Measurements from ENCODE around the gene ACOXL. TPM values are rescaled to one million over a fixed set of nuclear protein-coding genes. Genes with fewer than 3 reads are reported as not detected.

ACOXL gene
- total RNA-seq, 1 donor from 2014 or later: not detected

- H3K9me3 Mint-ChIP-seq: peaks cover 12% of the 10 kb centered on the region
- no peak for DNase-seq (ENCODE audit: low read depth, low spot score)
- no peaks in the 10 kb centered on the region for H3K27me3 Mint-ChIP-seq (ENCODE audit: low read depth)
- no peak for TF ChIP-seq CTCF (conservative IDR thresholded peaks at IDR 0.05)
- H3K4me1 Mint-ChIP-seq: peaks cover 5% of the 10 kb centered on the region
- no peaks in the 10 kb centered on the region for H3K36me3 Mint-ChIP-seq (ENCODE audit: low read depth)
- H3K27ac Mint-ChIP-seq (ENCODE audit: unreplicated experiment): no peak overlapping the region
- H3K4me3 Mint-ChIP-seq: no peak overlapping the region
These were observed 265.1 kb downstream of the ACOXL start for GRCh38 chr2:110997331-110998045.

- H3K36me3 Mint-ChIP-seq (ENCODE audit: low read depth): no peaks in the 10 kb centered on the region
- H3K27ac Mint-ChIP-seq (ENCODE audit: unreplicated experiment): no peak overlapping the region
- DNase-seq (ENCODE audit: low read depth, low spot score): no peak
- TF ChIP-seq CTCF (conservative IDR thresholded peaks at IDR 0.05): no peak
- H3K4me3 Mint-ChIP-seq: no peak overlapping the region
- no peaks in the 10 kb centered on the region for H3K27me3 Mint-ChIP-seq (ENCODE audit: low read depth)
- H3K4me1 Mint-ChIP-seq: peaks cover 5% of the 10 kb centered on the region
- H3K9me3 Mint-ChIP-seq: peaks cover 12% of the 10 kb centered on the region
These were observed 265.9 kb downstream of the ACOXL start for GRCh38 chr2:110998311-110998710.

- Mint-ChIP-seq H3K4me1 (peaks cover 5% of the 10 kb centered on the region), H3K9me3 (peaks cover 14% of the 10 kb centered on the region), H3K36me3 (ENCODE audit: low read depth) (no peaks in the 10 kb centered on the region), H3K4me3 (no peak overlapping the region), H3K27ac (ENCODE audit: unreplicated experiment) (no peak overlapping the region), H3K27me3 (ENCODE audit: low read depth) (no peaks in the 10 kb centered on the region)
- no peak for DNase-seq (ENCODE audit: low read depth, low spot score)
- TF ChIP-seq CTCF (conservative IDR thresholded peaks at IDR 0.05): no peak
These were observed 267.3 kb downstream of the ACOXL start for GRCh38 chr2:110999626-111000025.

GRCh38 chr2:111005307-111005706, 272.9 kb downstream of the ACOXL start:
- H3K4me3 Mint-ChIP-seq: no peak overlapping the region
- no peak overlapping the region for H3K27ac Mint-ChIP-seq (ENCODE audit: unreplicated experiment)
- TF ChIP-seq CTCF (conservative IDR thresholded peaks at IDR 0.05): no peak
- H3K27me3 Mint-ChIP-seq (ENCODE audit: low read depth): no peaks in the 10 kb centered on the region
- DNase-seq (ENCODE audit: low read depth, low spot score): no peak
- H3K36me3 Mint-ChIP-seq (ENCODE audit: low read depth): peaks cover 3% of the 10 kb centered on the region
- peaks cover 11% of the 10 kb centered on the region for H3K9me3 Mint-ChIP-seq
- H3K4me1 Mint-ChIP-seq: no peaks in the 10 kb centered on the region

- Mint-ChIP-seq H3K27ac (ENCODE audit: unreplicated experiment) (no peak overlapping the region), H3K27me3 (ENCODE audit: low read depth) (no peaks in the 10 kb centered on the region), H3K4me1 (no peaks in the 10 kb centered on the region), H3K9me3 (peaks cover 11% of the 10 kb centered on the region), H3K36me3 (ENCODE audit: low read depth) (peaks cover 3% of the 10 kb centered on the region), H3K4me3 (no peak overlapping the region)
- no peak for DNase-seq (ENCODE audit: low read depth, low spot score)
- TF ChIP-seq CTCF (conservative IDR thresholded peaks at IDR 0.05): no peak
These were observed 273.4 kb downstream of the ACOXL start for GRCh38 chr2:111005821-111006220.

Measured in neural crest cell (in vitro differentiated cells).